ENCODE data around the gene ECE1.

ECE1 gene

GRCh38 chr1:21265644-21266043 lies 24.6 kb downstream of the ECE1 start:
- DNase-seq (ENCODE audit: low read depth), result no peak
- TF ChIP-seq CTCF (conservative IDR thresholded peaks at IDR 0.05; ENCODE audit: low read length), result no peak
- no peak overlapping the region for H3K4me3 ChIP-seq (ENCODE audit: low read length)

GRCh38 chr1:21264898-21265297 lies 25.4 kb downstream of the ECE1 start:
- no peak for TF ChIP-seq CTCF (conservative IDR thresholded peaks at IDR 0.05; ENCODE audit: low read length)
- no peak overlapping the region for H3K4me3 ChIP-seq (ENCODE audit: low read length)
- DNase-seq (ENCODE audit: low read depth), result no peak

- no peak for TF ChIP-seq CTCF (conservative IDR thresholded peaks at IDR 0.05; ENCODE audit: low read length)
- H3K4me3 ChIP-seq (ENCODE audit: low read length), result no peak overlapping the region
- no peak for DNase-seq (ENCODE audit: low read depth)
These were observed 26.5 kb downstream of the ECE1 start for GRCh38 chr1:21263653-21264225.

- no peak for DNase-seq (ENCODE audit: low read depth)
- no peak overlapping the region for H3K4me3 ChIP-seq (ENCODE audit: low read length)
- TF ChIP-seq CTCF (conservative IDR thresholded peaks at IDR 0.05; ENCODE audit: low read length), result no peak
These were observed 27.2 kb downstream of the ECE1 start for GRCh38 chr1:21263052-21263429.

GRCh38 chr1:21262293-21263051 lies 27.8 kb downstream of the ECE1 start:
- H3K4me3 ChIP-seq (ENCODE audit: low read length), result peak overlapping the region; percentile 37
- DNase-seq (ENCODE audit: low read depth), result peak; percentile 94
- no peak for TF ChIP-seq CTCF (conservative IDR thresholded peaks at IDR 0.05; ENCODE audit: low read length)

GRCh38 chr1:21261551-21262292 lies 28.5 kb downstream of the ECE1 start:
- TF ChIP-seq CTCF (conservative IDR thresholded peaks at IDR 0.05; ENCODE audit: low read length), result no peak
- peak overlapping the region; percentile 37 for H3K4me3 ChIP-seq (ENCODE audit: low read length)
- DNase-seq (ENCODE audit: low read depth), result peak; percentile 95
